Measurements from ENCODE around the gene USP6NL. TPM values are rescaled to one million over a fixed set of nuclear protein-coding genes. Genes with fewer than 3 reads are reported as not detected.

The USP6NL gene
- total and polyA plus RNA-seq, 2 of the 8 experiments (the other 6 are each of a cell fraction or from before 2014, with no cell fraction given) = 10.9 to 28.8 TPM

DNA sequence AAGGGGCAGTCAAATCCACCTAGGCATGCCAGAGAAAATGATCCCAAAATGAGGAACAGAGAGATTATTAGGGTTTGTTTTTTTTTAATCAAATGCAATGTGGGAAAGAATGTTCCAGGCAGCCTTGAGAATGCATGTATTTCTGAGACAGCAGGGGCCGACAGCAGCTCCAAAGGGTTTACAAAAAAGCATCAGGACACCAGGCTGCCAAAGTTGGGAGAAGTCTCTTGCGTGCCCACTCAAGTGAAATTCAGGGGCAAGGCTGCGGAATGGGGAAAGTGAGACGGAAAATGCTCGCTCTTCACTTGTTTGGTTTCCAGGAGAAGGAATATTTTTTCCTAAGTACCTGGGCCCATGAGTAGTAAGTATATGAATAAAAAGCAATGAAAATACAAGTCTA, 101.2 kb downstream of the USP6NL start (continued):
- TF ChIP-seq, protein P1, sequence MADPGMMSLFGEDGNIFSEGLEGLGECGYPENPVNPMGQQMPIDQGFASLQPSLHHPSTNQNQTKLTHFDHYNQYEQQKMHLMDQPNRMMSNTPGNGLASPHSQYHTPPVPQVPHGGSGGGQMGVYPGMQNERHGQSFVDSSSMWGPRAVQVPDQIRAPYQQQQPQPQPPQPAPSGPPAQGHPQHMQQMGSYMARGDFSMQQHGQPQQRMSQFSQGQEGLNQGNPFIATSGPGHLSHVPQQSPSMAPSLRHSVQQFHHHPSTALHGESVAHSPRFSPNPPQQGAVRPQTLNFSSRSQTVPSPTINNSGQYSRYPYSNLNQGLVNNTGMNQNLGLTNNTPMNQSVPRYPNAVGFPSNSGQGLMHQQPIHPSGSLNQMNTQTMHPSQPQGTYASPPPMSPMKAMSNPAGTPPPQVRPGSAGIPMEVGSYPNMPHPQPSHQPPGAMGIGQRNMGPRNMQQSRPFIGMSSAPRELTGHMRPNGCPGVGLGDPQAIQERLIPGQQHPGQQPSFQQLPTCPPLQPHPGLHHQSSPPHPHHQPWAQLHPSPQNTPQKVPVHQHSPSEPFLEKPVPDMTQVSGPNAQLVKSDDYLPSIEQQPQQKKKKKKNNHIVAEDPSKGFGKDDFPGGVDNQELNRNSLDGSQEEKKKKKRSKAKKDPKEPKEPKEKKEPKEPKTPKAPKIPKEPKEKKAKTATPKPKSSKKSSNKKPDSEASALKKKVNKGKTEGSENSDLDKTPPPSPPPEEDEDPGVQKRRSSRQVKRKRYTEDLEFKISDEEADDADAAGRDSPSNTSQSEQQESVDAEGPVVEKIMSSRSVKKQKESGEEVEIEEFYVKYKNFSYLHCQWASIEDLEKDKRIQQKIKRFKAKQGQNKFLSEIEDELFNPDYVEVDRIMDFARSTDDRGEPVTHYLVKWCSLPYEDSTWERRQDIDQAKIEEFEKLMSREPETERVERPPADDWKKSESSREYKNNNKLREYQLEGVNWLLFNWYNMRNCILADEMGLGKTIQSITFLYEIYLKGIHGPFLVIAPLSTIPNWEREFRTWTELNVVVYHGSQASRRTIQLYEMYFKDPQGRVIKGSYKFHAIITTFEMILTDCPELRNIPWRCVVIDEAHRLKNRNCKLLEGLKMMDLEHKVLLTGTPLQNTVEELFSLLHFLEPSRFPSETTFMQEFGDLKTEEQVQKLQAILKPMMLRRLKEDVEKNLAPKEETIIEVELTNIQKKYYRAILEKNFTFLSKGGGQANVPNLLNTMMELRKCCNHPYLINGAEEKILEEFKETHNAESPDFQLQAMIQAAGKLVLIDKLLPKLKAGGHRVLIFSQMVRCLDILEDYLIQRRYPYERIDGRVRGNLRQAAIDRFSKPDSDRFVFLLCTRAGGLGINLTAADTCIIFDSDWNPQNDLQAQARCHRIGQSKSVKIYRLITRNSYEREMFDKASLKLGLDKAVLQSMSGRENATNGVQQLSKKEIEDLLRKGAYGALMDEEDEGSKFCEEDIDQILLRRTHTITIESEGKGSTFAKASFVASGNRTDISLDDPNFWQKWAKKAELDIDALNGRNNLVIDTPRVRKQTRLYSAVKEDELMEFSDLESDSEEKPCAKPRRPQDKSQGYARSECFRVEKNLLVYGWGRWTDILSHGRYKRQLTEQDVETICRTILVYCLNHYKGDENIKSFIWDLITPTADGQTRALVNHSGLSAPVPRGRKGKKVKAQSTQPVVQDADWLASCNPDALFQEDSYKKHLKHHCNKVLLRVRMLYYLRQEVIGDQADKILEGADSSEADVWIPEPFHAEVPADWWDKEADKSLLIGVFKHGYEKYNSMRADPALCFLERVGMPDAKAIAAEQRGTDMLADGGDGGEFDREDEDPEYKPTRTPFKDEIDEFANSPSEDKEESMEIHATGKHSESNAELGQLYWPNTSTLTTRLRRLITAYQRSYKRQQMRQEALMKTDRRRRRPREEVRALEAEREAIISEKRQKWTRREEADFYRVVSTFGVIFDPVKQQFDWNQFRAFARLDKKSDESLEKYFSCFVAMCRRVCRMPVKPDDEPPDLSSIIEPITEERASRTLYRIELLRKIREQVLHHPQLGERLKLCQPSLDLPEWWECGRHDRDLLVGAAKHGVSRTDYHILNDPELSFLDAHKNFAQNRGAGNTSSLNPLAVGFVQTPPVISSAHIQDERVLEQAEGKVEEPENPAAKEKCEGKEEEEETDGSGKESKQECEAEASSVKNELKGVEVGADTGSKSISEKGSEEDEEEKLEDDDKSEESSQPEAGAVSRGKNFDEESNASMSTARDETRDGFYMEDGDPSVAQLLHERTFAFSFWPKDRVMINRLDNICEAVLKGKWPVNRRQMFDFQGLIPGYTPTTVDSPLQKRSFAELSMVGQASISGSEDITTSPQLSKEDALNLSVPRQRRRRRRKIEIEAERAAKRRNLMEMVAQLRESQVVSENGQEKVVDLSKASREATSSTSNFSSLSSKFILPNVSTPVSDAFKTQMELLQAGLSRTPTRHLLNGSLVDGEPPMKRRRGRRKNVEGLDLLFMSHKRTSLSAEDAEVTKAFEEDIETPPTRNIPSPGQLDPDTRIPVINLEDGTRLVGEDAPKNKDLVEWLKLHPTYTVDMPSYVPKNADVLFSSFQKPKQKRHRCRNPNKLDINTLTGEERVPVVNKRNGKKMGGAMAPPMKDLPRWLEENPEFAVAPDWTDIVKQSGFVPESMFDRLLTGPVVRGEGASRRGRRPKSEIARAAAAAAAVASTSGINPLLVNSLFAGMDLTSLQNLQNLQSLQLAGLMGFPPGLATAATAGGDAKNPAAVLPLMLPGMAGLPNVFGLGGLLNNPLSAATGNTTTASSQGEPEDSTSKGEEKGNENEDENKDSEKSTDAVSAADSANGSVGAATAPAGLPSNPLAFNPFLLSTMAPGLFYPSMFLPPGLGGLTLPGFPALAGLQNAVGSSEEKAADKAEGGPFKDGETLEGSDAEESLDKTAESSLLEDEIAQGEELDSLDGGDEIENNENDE (IDR thresholded peaks at IDR 0.05; ENCODE audit: insufficient replicate concordance, low read length) = no peak
- no peak for TF ChIP-seq RXRA (IDR thresholded peaks at IDR 0.05; ENCODE audit: insufficient read depth, low read depth, low read length)
- no peak for TF ChIP-seq CHD1 (IDR thresholded peaks at IDR 0.05; ENCODE audit: low read depth, low read length)
- no peak for TF ChIP-seq RFX5 (IDR thresholded peaks at IDR 0.05; ENCODE audit: borderline replicate concordance, low read depth, low read length)
- no peak for TF ChIP-seq EP300 (IDR thresholded peaks at IDR 0.05; ENCODE audit: borderline replicate concordance in 1 of 2, low read depth in 2 of 2, low read length in 2 of 2)
- TF ChIP-seq SIN3A (conservative IDR thresholded peaks at IDR 0.05 in 1 of 2, IDR thresholded peaks at IDR 0.05 in 1 of 2; ENCODE audit: low read depth in 1 of 2, low read length in 2 of 2) = no peak
- TF ChIP-seq EZH2 (IDR thresholded peaks at IDR 0.05; ENCODE audit: low read depth, low read length, severe bottlenecking) = no peak
- no peak for TF ChIP-seq TBP (IDR thresholded peaks at IDR 0.05; ENCODE audit: low read depth, low read length)
- no peak for TF ChIP-seq KDM1A (IDR thresholded peaks at IDR 0.05; ENCODE audit: borderline replicate concordance, low read length)
- TF ChIP-seq SP2 (IDR thresholded peaks at IDR 0.05; ENCODE audit: low read length) = no peak
